CD4-positive, alpha-beta memory T cell (primary cell): ENCODE measurements around the gene TRIM17. TPM values are rescaled to one million over a fixed set of nuclear protein-coding genes. Genes with fewer than 3 reads are reported as not detected.

Experiments used
- CTCF ChIA-PET: fragments of 350-600 bp; sonication (Branson Sonifier 250); formaldehyde crosslinking; loops from one replicate; lab custom pipeline; 2021; ENCODE audit warnings: inconsistent platforms; ENCODE audit not compliant: partially characterized antibody; lab: Charles Lee
- POLR2A ChIA-PET: fragments of 350-600 bp; sonication (Branson Sonifier 250); formaldehyde crosslinking; loops from one replicate; lab custom pipeline; 2021; ENCODE audit not compliant: partially characterized antibody; lab: Charles Lee
- DNase-seq, 5 donors: peaks; one replicate each; pipeline versions ENCODE4 v3.0.0 to v3.0.0-alpha.2; 2020 to 2022; ENCODE audit warnings: mixed read lengths in 1 of 5
- H3K27ac ChIP-seq: one replicate; pipeline ENCODE4 v1.7.0; 2013; ENCODE audit warnings: low read depth, low read length
- H3K27me3 ChIP-seq: 2 replicates; pipeline ENCODE4 v1.7.0; 2013; ENCODE audit warnings: mild to moderate bottlenecking, low read length, moderate library complexity; ENCODE audit not compliant: insufficient read depth
- H3K36me3 ChIP-seq: 2 replicates; pipeline ENCODE4 v1.7.0; 2013; ENCODE audit warnings: mild to moderate bottlenecking, low read length, moderate library complexity; ENCODE audit not compliant: insufficient read depth
- H3K4me1 ChIP-seq: 2 replicates; pipeline ENCODE4 v1.7.0; 2013; ENCODE audit warnings: mild to moderate bottlenecking, low read length, moderate library complexity; ENCODE audit not compliant: insufficient read depth
- H3K4me3 ChIP-seq, 2 donors: one replicate each; pipeline ENCODE4 v1.7.0; 2013; ENCODE audit warnings: low read length in 2 of 2, mild to moderate bottlenecking in 1 of 2
- H3K9me3 ChIP-seq, 2 donors: one replicate each; pipeline ENCODE4 v1.7.0; 2013; ENCODE audit warnings: low read length in 2 of 2, control low read depth in 1 of 2; ENCODE audit not compliant: control insufficient read depth in 1 of 2
- H3K27ac Mint-ChIP-seq, 7 donors: one replicate each; pipeline ENCODE4 v1.8.0; 2020 to 2021; ENCODE audit warnings: mixed read lengths in 7 of 7, mild to moderate bottlenecking in 6 of 7, inconsistent platforms in 3 of 7, moderate library complexity in 3 of 7
- H3K27me3 Mint-ChIP-seq, 2 donors: one replicate each; pipeline ENCODE4 v1.8.0; 2020 to 2021; ENCODE audit warnings: mixed read lengths in 2 of 2
- H3K36me3 Mint-ChIP-seq, 2 donors: one replicate each; pipeline ENCODE4 v1.8.0; 2020 to 2021; ENCODE audit warnings: mixed read lengths in 2 of 2, inconsistent platforms in 1 of 2, mild to moderate bottlenecking in 1 of 2
- H3K4me1 Mint-ChIP-seq, 4 donors: one replicate each; pipeline ENCODE4 v1.8.0; 2020 to 2021; ENCODE audit warnings: mixed read lengths in 4 of 4, mild to moderate bottlenecking in 1 of 4
- H3K4me3 Mint-ChIP-seq, 8 donors: one replicate each; pipeline ENCODE4 v1.8.0; 2020 to 2021; ENCODE audit warnings: mixed read lengths in 8 of 8, mild to moderate bottlenecking in 7 of 8, moderate library complexity in 6 of 8, inconsistent platforms in 3 of 8
- H3K9me3 Mint-ChIP-seq, 8 donors: one replicate each; pipeline ENCODE4 v1.8.0; 2020 to 2021; ENCODE audit warnings: mixed read lengths in 8 of 8, mild to moderate bottlenecking in 5 of 8, inconsistent platforms in 3 of 8, moderate library complexity in 1 of 8
- intact Hi-C: fragments of 100-400 bp; cut with micrococcal nuclease; formaldehyde crosslinking; loops from one replicate; pipeline ENCODE4 v1.15.1; 2023
- polyA plus RNA-seq, 2 donors: library from polyadenylated mRNA; unstranded; fragments of 300-500 nt; fragmentation: Illumina TruSeq; gene quantifications; one replicate each; pipeline ENCODE4 v1.2.3, GENCODE V29; 2021
- total RNA-seq, 2 experiments: library from RNA; stranded (reverse); gene quantifications; one replicate each; pipeline ENCODE4 v1.2.3, GENCODE V29; 2021

The TRIM17 gene
- total and polyA plus RNA-seq, 4 experiments from 2014 or later: 0.25 to 0.76 (median 0.69) TPM; not detected in 1

DNA sequence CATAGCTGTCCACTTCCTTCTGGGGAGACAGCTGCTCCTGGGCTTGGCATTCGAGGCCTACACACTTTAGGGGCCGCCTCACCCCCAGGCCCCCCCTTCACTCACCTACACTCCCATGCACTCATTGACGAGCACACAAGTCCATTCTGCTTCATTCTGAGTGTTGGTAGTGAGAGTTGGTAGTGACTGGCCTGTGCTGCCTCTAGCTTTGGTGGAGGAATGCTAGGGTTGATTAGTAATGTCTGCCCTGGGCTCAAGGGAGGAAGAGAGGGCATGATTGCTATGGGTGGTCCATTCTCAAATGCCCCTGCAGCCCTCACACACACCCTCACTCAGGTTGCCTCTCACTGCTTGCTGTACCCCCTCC lies 40.4 kb downstream of the TRIM17 start:
- Histone ChIP-seq H3K4me3 (no peak overlapping the region), H3K27me3 (no peaks in the 10 kb centered on the region), H3K9me3 (no peaks in the 10 kb centered on the region), H3K36me3 (no peaks in the 10 kb centered on the region), H3K27ac (no peak overlapping the region), H3K4me1 (peaks cover 10% of the 10 kb centered on the region)
- Mint-ChIP-seq H3K36me3 (no peaks in the 10 kb centered on the region), H3K4me3 (peak overlapping the region in 4 of 8 donors; percentile 13 to 36 (median 34)), H3K27ac (no peak overlapping the region), H3K27me3 (peaks cover 2 to 7% of the 10 kb centered on the region in 2 donors), H3K9me3 (peaks cover 0 to 2% (median 0%) of the 10 kb centered on the region in 8 donors), H3K4me1 (peaks cover 2 to 11% (median 5%) of the 10 kb centered on the region in 4 donors)
- DNase-seq: peak in 1 of 5 donors; percentile 8
- POLR2A ChIA-PET: no interaction called here
- intact Hi-C loops: no loop called here
- CTCF ChIA-PET: interaction anchor here (0.7 kb wide), 1 partner anchor 80 kb away, joined by 3 read pairs; no protein-coding TSS in a partner anchor

DNA sequence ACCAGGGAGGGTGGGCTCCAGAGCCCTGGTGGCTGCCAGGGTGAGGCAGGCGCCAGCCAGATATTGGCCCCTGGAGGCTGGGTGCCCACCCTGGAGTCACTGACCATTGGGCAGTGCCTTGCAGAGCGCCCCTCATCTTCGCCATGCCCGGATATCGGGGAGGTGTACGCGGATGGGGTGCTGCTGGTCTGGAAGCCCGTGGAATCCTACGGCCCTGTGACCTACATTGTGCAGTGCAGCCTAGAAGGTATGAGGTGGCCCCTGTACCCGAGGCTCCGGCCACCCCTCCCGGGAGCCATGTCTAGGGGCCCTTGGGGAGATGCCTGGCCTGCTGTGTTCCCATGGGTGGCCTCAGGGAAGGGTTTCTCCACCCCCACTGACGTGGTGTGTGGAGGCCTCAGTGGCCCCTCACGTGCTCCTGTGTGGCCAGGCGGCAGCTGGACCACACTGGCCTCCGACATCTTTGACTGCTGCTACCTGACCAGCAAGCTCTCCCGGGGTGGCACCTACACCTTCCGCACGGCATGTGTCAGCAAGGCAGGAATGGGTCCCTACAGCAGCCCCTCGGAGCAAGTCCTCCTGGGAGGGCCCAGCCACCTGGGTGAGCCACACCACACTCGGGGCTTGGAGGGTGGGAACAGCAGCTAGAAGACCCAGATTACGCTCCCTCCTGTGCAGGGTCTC lies 40.9 kb downstream of the TRIM17 start:
- CTCF ChIA-PET: interaction anchor here (0.7 kb wide), 1 partner anchor 80 kb away, joined by 3 read pairs; no protein-coding TSS in a partner anchor
- DNase-seq: peak in 1 of 5 donors; percentile 5
- intact Hi-C loops: no loop called here
- H3K9me3 Mint-ChIP-seq: peaks cover 0 to 2% (median 0%) of the 10 kb centered on the region in 8 donors
- H3K4me1 Mint-ChIP-seq: peaks cover 2 to 11% (median 5%) of the 10 kb centered on the region in 4 donors
- H3K36me3 Mint-ChIP-seq: no peaks in the 10 kb centered on the region
- no peak overlapping the region for H3K4me3 Mint-ChIP-seq
- Histone ChIP-seq H3K36me3 (no peaks in the 10 kb centered on the region), H3K4me1 (peaks cover 10% of the 10 kb centered on the region), H3K9me3 (no peaks in the 10 kb centered on the region), H3K4me3 (no peak overlapping the region), H3K27ac (no peak overlapping the region), H3K27me3 (no peaks in the 10 kb centered on the region)
- no peak overlapping the region for H3K27ac Mint-ChIP-seq
- POLR2A ChIA-PET: no interaction called here
- H3K27me3 Mint-ChIP-seq: peaks cover 2 to 7% of the 10 kb centered on the region in 2 donors

GRCh38 chr1:228374711-228375577 lies 41.7 kb downstream of the TRIM17 start:
- Mint-ChIP-seq H3K27ac (no peak overlapping the region), H3K27me3 (peaks cover 2 to 5% of the 10 kb centered on the region in 2 donors), H3K4me1 (peaks cover 2 to 11% (median 5%) of the 10 kb centered on the region in 4 donors), H3K36me3 (no peaks in the 10 kb centered on the region), H3K9me3 (peaks cover 0 to 2% (median 0%) of the 10 kb centered on the region in 8 donors), H3K4me3 (no peak overlapping the region)
- CTCF ChIA-PET: no interaction called here
- peak in 1 of 5 donors; percentile 33 for DNase-seq
- no peak overlapping the region for H3K4me3 ChIP-seq
- H3K36me3 ChIP-seq: no peaks in the 10 kb centered on the region
- intact Hi-C loops: no loop called here
- H3K27ac ChIP-seq: no peak overlapping the region
- POLR2A ChIA-PET: no interaction called here
- no peaks in the 10 kb centered on the region for H3K27me3 ChIP-seq
- H3K9me3 ChIP-seq: no peaks in the 10 kb centered on the region
- H3K4me1 ChIP-seq: peaks cover 10% of the 10 kb centered on the region

DNA sequence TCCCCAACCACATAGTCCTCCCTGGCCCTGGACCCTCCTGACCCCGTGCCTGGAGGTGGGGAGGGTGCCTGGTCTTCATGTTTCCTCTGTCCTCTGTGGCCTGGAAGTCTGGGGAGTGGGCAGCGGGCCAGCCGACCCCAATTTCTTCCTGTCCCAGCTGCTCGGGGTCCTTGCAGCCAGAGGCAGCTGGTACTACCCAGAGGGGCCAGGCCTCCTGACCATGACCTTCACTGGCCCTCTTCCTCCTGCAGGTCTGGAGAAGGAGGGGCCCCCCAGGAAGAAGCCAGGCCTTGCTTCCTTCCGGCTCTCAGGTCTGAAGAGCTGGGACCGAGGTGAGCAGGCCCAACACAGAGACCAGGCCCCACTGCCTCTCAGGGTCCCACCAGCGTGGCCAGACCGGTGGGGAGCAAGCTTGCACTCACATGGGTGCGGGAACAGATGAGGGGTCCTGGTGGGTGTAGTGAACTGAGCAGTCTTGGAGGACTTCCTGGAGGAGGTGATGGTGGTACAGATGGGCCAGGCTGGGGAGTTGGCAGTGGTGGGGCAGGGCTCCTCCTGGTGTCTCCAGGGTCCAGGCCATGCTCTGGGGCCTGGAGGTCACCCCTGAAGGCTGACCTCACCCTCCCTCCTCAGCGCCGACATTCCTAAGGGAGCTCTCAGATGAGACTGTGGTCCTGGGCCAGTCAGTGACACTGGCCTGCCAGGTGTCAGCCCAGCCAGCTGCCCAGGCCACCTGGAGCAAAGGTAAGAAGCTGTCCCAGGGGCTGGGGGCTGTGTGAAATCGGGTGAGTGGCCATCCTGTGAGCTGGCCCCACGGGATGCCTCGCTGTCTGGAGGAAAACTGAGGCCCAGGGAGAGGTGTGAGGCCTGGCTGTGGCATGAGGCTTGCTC lies 42.7 kb downstream of the TRIM17 start:
- H3K27me3 Mint-ChIP-seq: peaks cover under 1 to 2% of the 10 kb centered on the region in 2 donors
- H3K27ac Mint-ChIP-seq: no peak overlapping the region
- Histone ChIP-seq H3K27me3 (no peaks in the 10 kb centered on the region), H3K36me3 (no peaks in the 10 kb centered on the region), H3K9me3 (no peaks in the 10 kb centered on the region), H3K4me3 (no peak overlapping the region), H3K27ac (no peak overlapping the region), H3K4me1 (peaks cover 4% of the 10 kb centered on the region)
- POLR2A ChIA-PET: no interaction called here
- CTCF ChIA-PET: no interaction called here
- peaks cover 0 to 4% (median 2%) of the 10 kb centered on the region in 4 donors for H3K4me1 Mint-ChIP-seq
- intact Hi-C loops: no loop called here
- peaks cover 0 to 2% (median 0%) of the 10 kb centered on the region in 8 donors for H3K9me3 Mint-ChIP-seq
- DNase-seq: peak in 1 of 5 donors; percentile 31
- H3K4me3 Mint-ChIP-seq: no peak overlapping the region
- H3K36me3 Mint-ChIP-seq: no peaks in the 10 kb centered on the region

- Mint-ChIP-seq H3K27ac (no peak overlapping the region), H3K4me3 (no peak overlapping the region), H3K36me3 (no peaks in the 10 kb centered on the region), H3K27me3 (no peaks in the 10 kb centered on the region), H3K4me1 (no peaks in the 10 kb centered on the region), H3K9me3 (peaks cover 0 to 2% (median 0%) of the 10 kb centered on the region in 8 donors)
- H3K9me3 ChIP-seq: no peaks in the 10 kb centered on the region
- POLR2A ChIA-PET: no interaction called here
- intact Hi-C loops: no loop called here
- H3K4me1 ChIP-seq: no peaks in the 10 kb centered on the region
- H3K4me3 ChIP-seq: no peak overlapping the region
- peak in 1 of 5 donors; percentile 29 for DNase-seq
- CTCF ChIA-PET: no interaction called here
- H3K27ac ChIP-seq: no peak overlapping the region
- H3K36me3 ChIP-seq: no peaks in the 10 kb centered on the region
- no peaks in the 10 kb centered on the region for H3K27me3 ChIP-seq
Measured at GRCh38 chr1:228373004-228373680, 43.5 kb downstream of the TRIM17 start.

DNA sequence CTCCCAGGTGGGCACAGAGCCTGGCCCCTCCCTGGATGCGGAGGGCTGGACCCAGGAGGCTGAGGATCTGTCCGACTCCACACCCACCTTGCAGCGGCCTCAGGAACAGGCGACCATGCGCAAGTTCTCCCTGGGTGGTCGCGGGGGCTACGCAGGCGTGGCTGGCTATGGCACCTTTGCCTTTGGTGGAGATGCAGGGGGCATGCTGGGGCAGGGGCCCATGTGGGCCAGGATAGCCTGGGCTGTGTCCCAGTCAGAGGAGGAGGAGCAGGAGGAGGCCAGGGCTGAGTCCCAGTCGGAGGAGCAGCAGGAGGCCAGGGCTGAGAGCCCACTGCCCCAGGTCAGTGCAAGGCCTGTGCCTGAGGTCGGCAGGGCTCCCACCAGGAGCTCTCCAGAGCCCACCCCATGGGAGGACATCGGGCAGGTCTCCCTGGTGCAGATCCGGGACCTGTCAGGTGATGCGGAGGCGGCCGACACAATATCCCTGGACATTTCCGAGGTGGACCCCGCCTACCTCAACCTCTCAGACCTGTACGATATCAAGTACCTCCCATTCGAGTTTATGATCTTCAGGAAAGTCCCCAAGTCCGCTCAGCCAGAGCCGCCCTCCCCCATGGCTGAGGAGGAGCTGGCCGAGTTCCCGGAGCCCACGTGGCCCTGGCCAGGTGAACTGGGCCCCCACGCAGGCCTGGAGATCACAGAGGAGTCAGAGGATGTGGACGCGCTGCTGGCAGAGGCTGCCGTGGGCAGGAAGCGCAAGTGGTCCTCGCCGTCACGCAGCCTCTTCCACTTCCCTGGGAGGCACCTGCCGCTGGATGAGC lies 44.3 kb downstream of the TRIM17 start:
- CTCF ChIA-PET: no interaction called here
- POLR2A ChIA-PET: no interaction called here
- no peaks in the 10 kb centered on the region for H3K9me3 ChIP-seq
- H3K4me3 ChIP-seq: no peak overlapping the region
- no peaks in the 10 kb centered on the region for H3K36me3 Mint-ChIP-seq
- no peaks in the 10 kb centered on the region for H3K36me3 ChIP-seq
- DNase-seq: peak in 1 of 5 donors; percentile 32
- no peak overlapping the region for H3K27ac Mint-ChIP-seq
- intact Hi-C loops: no loop called here
- H3K27me3 Mint-ChIP-seq: no peaks in the 10 kb centered on the region
- no peaks in the 10 kb centered on the region for H3K4me1 Mint-ChIP-seq
- H3K27me3 ChIP-seq: no peaks in the 10 kb centered on the region
- H3K4me3 Mint-ChIP-seq: no peak overlapping the region
- H3K27ac ChIP-seq: no peak overlapping the region
- H3K4me1 ChIP-seq: no peaks in the 10 kb centered on the region
- H3K9me3 Mint-ChIP-seq: no peaks in the 10 kb centered on the region
